Chondrocyte (in vitro differentiated cells): Measurements from ENCODE around the gene CD6. TPM values are rescaled to one million over a fixed set of nuclear protein-coding genes. Genes with fewer than 3 reads are reported as not detected.

Experiments
- DNase-seq: peaks from one replicate; pipeline ENCODE4 v3.0.0; 2021; ENCODE audit warnings: mixed read lengths, low spot score
- H3K27ac Mint-ChIP-seq: one replicate; pipeline ENCODE4 v1.8.0; 2021; ENCODE audit warnings: mild to moderate bottlenecking, moderate library complexity, mixed read lengths; ENCODE audit not compliant: unreplicated experiment
- H3K27me3 Mint-ChIP-seq: 2 replicates; pipeline ENCODE4 v1.8.0; 2021; ENCODE audit warnings: low read depth, mixed read lengths
- H3K36me3 Mint-ChIP-seq: 2 replicates; pipeline ENCODE4 v1.8.0; 2021; ENCODE audit warnings: low read depth, mixed read lengths
- H3K4me1 Mint-ChIP-seq: 2 replicates; pipeline ENCODE4 v1.8.0; 2021; ENCODE audit warnings: low read depth, mild to moderate bottlenecking, mixed read lengths
- H3K4me3 Mint-ChIP-seq: one replicate; pipeline ENCODE4 v1.8.0; 2021; ENCODE audit warnings: mild to moderate bottlenecking, moderate library complexity, mixed read lengths; ENCODE audit not compliant: unreplicated experiment
- H3K9me3 Mint-ChIP-seq: 2 replicates; pipeline ENCODE4 v1.8.0; 2021; ENCODE audit warnings: low read depth, mixed read lengths
- total RNA-seq: library from RNA; stranded (reverse); gene quantifications from 3 replicates; pipeline ENCODE4 v1.2.1, GENCODE V29; 2021
- TF ChIP-seq, protein P1 (sequence below): fragments of 200-600 bp; sonication (generic); IDR thresholded peaks from 2 replicates; pipeline ENCODE4 v1.5.0; 2021; ENCODE audit warnings: antibody characterized with exemption, mild to moderate bottlenecking, moderate library complexity

The CD6 gene
- total RNA-seq, 1 donor from 2014 or later, result not detected

DNA sequence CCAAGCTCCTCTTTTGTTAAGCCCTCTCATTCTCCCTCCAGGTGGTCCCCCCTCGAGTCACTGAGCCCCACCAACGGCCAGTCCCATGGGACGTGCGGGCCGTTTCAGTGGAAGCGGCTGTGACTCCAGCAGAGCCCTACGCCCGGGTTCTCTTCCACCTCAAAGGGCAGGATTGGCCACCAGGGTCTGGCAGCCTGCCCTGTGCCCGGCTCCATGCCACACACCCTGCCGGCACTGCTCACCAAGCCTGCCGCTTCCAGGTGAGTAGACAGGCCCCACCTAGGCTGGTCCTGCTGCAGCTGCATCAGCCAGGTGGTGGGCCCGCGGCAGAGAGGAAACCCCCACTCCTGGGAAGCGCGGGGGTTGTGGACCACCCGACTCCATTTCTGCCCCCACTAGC lies 43.9 kb upstream of the CD6 start:
- TF ChIP-seq, protein P1, sequence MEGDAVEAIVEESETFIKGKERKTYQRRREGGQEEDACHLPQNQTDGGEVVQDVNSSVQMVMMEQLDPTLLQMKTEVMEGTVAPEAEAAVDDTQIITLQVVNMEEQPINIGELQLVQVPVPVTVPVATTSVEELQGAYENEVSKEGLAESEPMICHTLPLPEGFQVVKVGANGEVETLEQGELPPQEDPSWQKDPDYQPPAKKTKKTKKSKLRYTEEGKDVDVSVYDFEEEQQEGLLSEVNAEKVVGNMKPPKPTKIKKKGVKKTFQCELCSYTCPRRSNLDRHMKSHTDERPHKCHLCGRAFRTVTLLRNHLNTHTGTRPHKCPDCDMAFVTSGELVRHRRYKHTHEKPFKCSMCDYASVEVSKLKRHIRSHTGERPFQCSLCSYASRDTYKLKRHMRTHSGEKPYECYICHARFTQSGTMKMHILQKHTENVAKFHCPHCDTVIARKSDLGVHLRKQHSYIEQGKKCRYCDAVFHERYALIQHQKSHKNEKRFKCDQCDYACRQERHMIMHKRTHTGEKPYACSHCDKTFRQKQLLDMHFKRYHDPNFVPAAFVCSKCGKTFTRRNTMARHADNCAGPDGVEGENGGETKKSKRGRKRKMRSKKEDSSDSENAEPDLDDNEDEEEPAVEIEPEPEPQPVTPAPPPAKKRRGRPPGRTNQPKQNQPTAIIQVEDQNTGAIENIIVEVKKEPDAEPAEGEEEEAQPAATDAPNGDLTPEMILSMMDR, result no peak
- Mint-ChIP-seq H3K27me3 (no peaks in the 10 kb centered on the region), H3K4me3 (no peak overlapping the region), H3K36me3 (peaks cover 6% of the 10 kb centered on the region), H3K9me3 (no peaks in the 10 kb centered on the region), H3K4me1 (peaks cover 12% of the 10 kb centered on the region), H3K27ac (no peak overlapping the region)
- peak; percentile 77 for DNase-seq

DNA sequence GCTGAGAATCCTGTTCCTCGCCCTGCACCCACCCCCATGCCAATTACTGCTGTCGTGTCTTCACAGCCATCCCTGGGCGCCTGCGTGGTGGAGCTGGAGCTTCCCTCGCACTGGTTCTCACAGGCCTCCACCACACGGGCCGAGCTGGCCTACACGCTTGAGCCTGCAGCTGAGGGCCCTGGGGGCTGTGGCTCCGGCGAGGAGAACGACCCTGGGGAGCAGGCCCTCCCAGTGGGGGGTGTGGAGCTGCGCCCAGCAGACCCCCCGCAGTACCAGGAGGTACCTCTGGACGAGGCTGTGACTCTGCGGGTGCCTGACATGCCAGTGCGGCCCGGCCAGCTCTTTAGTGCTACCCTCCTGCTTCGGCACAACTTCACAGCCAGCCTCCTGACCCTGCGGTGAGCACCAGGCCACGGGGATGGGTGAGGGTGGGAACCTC lies 42.9 kb upstream of the CD6 start:
- no peak overlapping the region for H3K27ac Mint-ChIP-seq
- H3K9me3 Mint-ChIP-seq, result no peaks in the 10 kb centered on the region
- TF ChIP-seq, protein P1, result no peak
- no peaks in the 10 kb centered on the region for H3K27me3 Mint-ChIP-seq
- H3K4me3 Mint-ChIP-seq, result no peak overlapping the region
- peaks cover 12% of the 10 kb centered on the region for H3K4me1 Mint-ChIP-seq
- peaks cover 6% of the 10 kb centered on the region for H3K36me3 Mint-ChIP-seq
- DNase-seq, result peak; percentile 87

DNA sequence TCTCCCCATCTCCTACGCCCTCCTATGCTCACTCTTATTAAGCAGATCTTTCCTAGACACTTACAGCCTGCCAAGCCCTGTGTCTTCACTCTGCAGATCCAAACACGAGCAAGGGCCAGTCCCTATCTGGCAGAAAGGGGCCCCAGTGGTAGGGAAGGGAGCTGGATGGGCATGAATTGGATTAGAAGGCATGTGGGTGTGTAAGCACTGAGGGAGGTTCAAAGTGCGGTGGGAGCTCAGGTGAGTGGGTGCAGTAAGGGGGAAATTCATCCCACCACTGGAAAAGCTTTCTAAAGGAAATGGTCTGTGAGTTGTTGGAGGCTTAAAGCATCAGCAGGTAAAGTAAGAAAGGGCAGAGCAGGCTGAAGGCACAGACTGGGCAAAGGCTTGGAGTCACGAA lies 41.7 kb upstream of the CD6 start:
- Mint-ChIP-seq H3K27me3 (no peaks in the 10 kb centered on the region), H3K27ac (no peak overlapping the region), H3K4me1 (peaks cover 9% of the 10 kb centered on the region), H3K9me3 (no peaks in the 10 kb centered on the region), H3K36me3 (peaks cover 10% of the 10 kb centered on the region), H3K4me3 (no peak overlapping the region)
- TF ChIP-seq, protein P1, result no peak
- DNase-seq, result no peak

DNA sequence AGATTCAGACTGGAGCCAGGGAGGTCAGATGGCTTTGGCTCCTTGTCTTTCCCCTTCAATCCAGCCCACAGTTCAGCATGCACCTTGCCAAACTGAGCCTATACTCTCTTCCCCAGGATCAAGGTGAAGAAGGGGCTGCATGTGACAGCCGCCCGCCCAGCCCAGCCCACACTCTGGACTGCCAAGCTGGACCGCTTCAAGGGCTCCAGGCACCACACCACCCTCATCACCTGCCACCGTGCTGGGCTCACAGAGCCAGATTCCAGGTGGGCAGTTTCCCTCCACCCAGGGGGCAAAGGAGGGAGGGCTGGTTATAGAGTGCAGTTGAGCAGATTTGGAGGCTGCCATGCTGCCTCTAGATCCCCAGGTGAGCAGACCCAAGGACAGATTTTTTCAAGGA lies 41.1 kb upstream of the CD6 start:
- Mint-ChIP-seq H3K9me3 (no peaks in the 10 kb centered on the region), H3K27me3 (no peaks in the 10 kb centered on the region), H3K27ac (no peak overlapping the region), H3K4me3 (no peak overlapping the region), H3K4me1 (peaks cover 5% of the 10 kb centered on the region), H3K36me3 (peaks cover 10% of the 10 kb centered on the region)
- TF ChIP-seq, protein P1, result no peak
- DNase-seq, result no peak

DNA sequence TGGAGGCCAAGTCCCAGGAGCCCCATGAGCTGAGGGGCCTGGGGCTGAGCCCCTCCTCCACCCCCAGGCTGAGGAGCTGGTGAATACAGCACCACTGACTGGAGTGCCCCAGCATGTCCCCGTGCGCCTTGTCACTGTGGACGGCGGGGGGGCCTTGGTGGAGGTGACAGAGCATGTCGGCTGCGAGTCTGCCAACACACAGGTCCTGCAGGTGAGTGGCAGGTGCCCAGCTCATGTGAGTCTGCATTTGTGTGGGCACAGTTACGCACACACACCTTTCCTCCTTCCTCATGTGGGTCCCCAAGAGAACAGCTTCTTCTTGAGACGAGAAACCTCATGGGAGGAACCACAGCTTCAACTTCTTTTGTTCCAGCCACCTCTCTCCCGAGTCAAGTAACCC lies 39.6 kb upstream of the CD6 start:
- Mint-ChIP-seq H3K9me3 (no peaks in the 10 kb centered on the region), H3K27ac (no peak overlapping the region), H3K4me3 (no peak overlapping the region), H3K4me1 (no peaks in the 10 kb centered on the region), H3K27me3 (no peaks in the 10 kb centered on the region), H3K36me3 (peaks cover 10% of the 10 kb centered on the region)
- TF ChIP-seq, protein P1, result no peak
- DNase-seq, result no peak
